ENCODE data around the gene SPEM2.

SPEM2 gene

GRCh38 chr17:7421186-7421585 is 4.2 kb upstream of the SPEM2 start:
- DNase-seq (ENCODE audit: low read depth): no peak

- DNase-seq (ENCODE audit: low read depth): no peak
Measured at GRCh38 chr17:7423679-7424078, 1.7 kb upstream of the SPEM2 start.

- no peak for DNase-seq (ENCODE audit: low read depth)
Measured at GRCh38 chr17:7425756-7426155, 340 bp downstream of the SPEM2 start.

- no peak for DNase-seq (ENCODE audit: low read depth)
Measured at GRCh38 chr17:7426203-7426863, 917 bp downstream of the SPEM2 start.

- no peak for DNase-seq (ENCODE audit: low read depth)
Measured at GRCh38 chr17:7426896-7427489, 1.6 kb downstream of the SPEM2 start.

GRCh38 chr17:7427549-7427948 is 2.1 kb downstream of the SPEM2 start:
- no peak for DNase-seq (ENCODE audit: low read depth)

- no peak for DNase-seq (ENCODE audit: low read depth)
Measured at GRCh38 chr17:7428557-7428956, 3.1 kb downstream of the SPEM2 start, which contains the start of gene SPEM3. SPEM3 (plus strand) TSS chr17:7428857; CDS start chr17:7428903, 46 bp downstream.

- DNase-seq (ENCODE audit: low read depth): no peak
Measured at GRCh38 chr17:7429722-7430121, 4.3 kb downstream of the SPEM2 start.

GRCh38 chr17:7431231-7431630 is 5.8 kb downstream of the SPEM2 start:
- DNase-seq (ENCODE audit: low read depth): no peak

GRCh38 chr17:7432296-7432695 is 6.9 kb downstream of the SPEM2 start:
- DNase-seq (ENCODE audit: low read depth): no peak

GRCh38 chr17:7435676-7436555 is 10.5 kb downstream of the SPEM2 start:
- DNase-seq (ENCODE audit: low read depth): no peak

- DNase-seq (ENCODE audit: low read depth): peak; percentile 59
Measured at GRCh38 chr17:7436556-7437368, 11.3 kb downstream of the SPEM2 start.

GRCh38 chr17:7437369-7437863 is 12.0 kb downstream of the SPEM2 start:
- DNase-seq (ENCODE audit: low read depth): no peak

- DNase-seq (ENCODE audit: low read depth): no peak
Measured at GRCh38 chr17:7437950-7438614, 12.7 kb downstream of the SPEM2 start.

- no peak for DNase-seq (ENCODE audit: low read depth)
Measured at GRCh38 chr17:7438656-7439460, 13.4 kb downstream of the SPEM2 start.

- DNase-seq (ENCODE audit: low read depth): no peak
Measured at GRCh38 chr17:7439462-7440112, 14.2 kb downstream of the SPEM2 start, which contains the start of gene FGF11. FGF11 (plus strand) TSS chr17:7439512; CDS start chr17:7439621, 109 bp downstream.

- DNase-seq (ENCODE audit: low read depth): no peak
Measured at GRCh38 chr17:7440113-7440833, 14.9 kb downstream of the SPEM2 start.

- no peak for DNase-seq (ENCODE audit: low read depth)
Measured at GRCh38 chr17:7440834-7441195, 15.4 kb downstream of the SPEM2 start.

GRCh38 chr17:7441266-7441665 is 15.8 kb downstream of the SPEM2 start:
- no peak for DNase-seq (ENCODE audit: low read depth)
